Effector memory CD4-positive, alpha-beta T cell (primary cell): ENCODE measurements around the gene PVR.

Source experiments
- DNase-seq, 3 donors: peaks; one replicate each; pipeline ENCODE4 v3.0.0-alpha.2; 2020
- H3K27ac ChIP-seq: 2 replicates; pipeline ENCODE4 v1.7.0; 2013; ENCODE audit warnings: mild to moderate bottlenecking, low read length, moderate library complexity; ENCODE audit not compliant: insufficient read depth, poor library complexity, severe bottlenecking
- H3K27me3 ChIP-seq: replicated peaks from 2 replicates; pipeline ENCODE4 v1.7.0; 2013; ENCODE audit warnings: mild to moderate bottlenecking, low read length; ENCODE audit not compliant: insufficient read depth, control insufficient read depth, poor library complexity, severe bottlenecking
- H3K36me3 ChIP-seq: 2 replicates; pipeline ENCODE4 v1.7.0; 2013; ENCODE audit warnings: mild to moderate bottlenecking, low read length, moderate library complexity; ENCODE audit not compliant: control insufficient read depth, insufficient read depth
- H3K4me1 ChIP-seq: 2 replicates; pipeline ENCODE4 v1.7.0; 2013; ENCODE audit warnings: low read length, mild to moderate bottlenecking; ENCODE audit not compliant: control insufficient read depth, insufficient read depth, poor library complexity, severe bottlenecking
- H3K4me3 ChIP-seq: 2 replicates; pipeline ENCODE4 v1.7.0; 2013; ENCODE audit warnings: low read length, low read depth, mild to moderate bottlenecking; ENCODE audit not compliant: insufficient read depth, poor library complexity, severe bottlenecking
- H3K9me3 ChIP-seq: 2 replicates; pipeline ENCODE4 v1.7.0; 2013; ENCODE audit warnings: mild to moderate bottlenecking, low read length, moderate library complexity; ENCODE audit not compliant: control insufficient read depth

Gene PVR

GRCh38 chr19:44642377-44642776, 1.3 kb upstream of the PVR start:
- Histone ChIP-seq H3K9me3 (no peaks in the 10 kb centered on the region), H3K27ac (no peak overlapping the region), H3K27me3 (peaks cover 9% of the 10 kb centered on the region), H3K4me1 (no peaks in the 10 kb centered on the region), H3K36me3 (no peaks in the 10 kb centered on the region), H3K4me3 (no peak overlapping the region)
- DNase-seq, result no peak

DNA sequence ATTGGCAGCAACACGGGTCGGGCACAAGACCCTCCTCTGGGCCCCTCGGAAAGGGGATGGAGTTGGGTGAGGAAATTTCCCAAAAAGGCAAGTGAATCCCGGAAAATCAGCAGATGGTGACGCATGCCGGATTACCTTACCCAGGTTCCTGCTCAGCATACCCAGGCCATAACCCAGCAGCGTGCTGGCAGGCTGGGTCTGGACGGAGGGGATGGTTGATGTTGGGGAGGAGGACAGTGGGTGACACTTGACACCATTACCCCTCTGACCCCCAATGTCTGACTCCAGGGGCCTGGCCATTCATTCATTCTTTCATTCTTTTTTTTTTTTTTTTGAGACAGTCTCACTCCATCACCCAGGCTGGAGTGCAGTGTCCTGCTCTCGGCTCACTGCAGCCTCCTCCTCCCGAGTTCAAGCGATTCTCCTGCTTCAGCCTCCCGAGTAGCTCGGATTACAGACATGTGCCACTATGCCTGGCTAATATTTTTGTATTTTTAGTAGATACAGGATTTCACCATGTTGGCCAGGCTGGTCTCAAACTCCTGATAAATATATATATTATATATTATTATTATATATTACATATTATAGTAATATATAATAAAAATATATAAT, 799 bp downstream of the PVR start:
- H3K27ac ChIP-seq, result no peak overlapping the region
- no peak for DNase-seq
- no peaks in the 10 kb centered on the region for H3K9me3 ChIP-seq
- peak overlapping the region; percentile 51 for H3K4me3 ChIP-seq
- no peaks in the 10 kb centered on the region for H3K4me1 ChIP-seq
- H3K27me3 ChIP-seq, result peaks cover 9% of the 10 kb centered on the region
- no peaks in the 10 kb centered on the region for H3K36me3 ChIP-seq

DNA sequence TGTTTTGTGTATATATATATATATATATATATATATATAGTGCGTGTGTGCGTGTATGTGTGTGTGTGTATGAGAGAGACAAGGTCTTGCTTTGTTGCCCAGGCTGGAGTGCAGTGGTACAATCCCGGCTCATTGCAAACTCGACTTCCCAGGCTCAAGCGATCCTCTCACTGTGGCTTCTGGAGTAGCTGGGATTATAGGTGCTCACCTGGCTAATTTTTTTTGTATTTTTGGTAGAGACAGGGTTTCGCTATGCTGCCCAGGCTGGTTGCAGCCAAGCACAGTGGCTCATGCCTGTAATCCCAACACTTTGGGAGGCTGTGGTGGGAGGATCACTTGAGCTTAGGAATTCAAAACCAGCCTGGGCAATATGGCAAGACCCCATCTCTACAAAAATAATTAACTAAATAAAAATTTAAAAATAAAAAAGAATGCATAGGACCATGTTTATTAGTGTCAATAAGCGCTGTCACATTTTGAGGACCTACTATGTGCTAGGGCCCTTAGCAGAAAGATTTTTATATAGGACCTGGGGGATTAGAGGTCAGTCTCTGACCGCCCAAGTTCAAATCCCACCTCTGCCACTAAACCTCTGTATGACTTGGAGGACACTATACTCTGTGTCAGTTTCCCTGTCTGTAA, 1.8 kb downstream of the PVR start:
- H3K36me3 ChIP-seq, result no peaks in the 10 kb centered on the region
- H3K27me3 ChIP-seq, result peaks cover 9% of the 10 kb centered on the region
- no peak for DNase-seq
- H3K4me3 ChIP-seq, result no peak overlapping the region
- H3K9me3 ChIP-seq, result no peaks in the 10 kb centered on the region
- H3K4me1 ChIP-seq, result no peaks in the 10 kb centered on the region
- H3K27ac ChIP-seq, result no peak overlapping the region

DNA sequence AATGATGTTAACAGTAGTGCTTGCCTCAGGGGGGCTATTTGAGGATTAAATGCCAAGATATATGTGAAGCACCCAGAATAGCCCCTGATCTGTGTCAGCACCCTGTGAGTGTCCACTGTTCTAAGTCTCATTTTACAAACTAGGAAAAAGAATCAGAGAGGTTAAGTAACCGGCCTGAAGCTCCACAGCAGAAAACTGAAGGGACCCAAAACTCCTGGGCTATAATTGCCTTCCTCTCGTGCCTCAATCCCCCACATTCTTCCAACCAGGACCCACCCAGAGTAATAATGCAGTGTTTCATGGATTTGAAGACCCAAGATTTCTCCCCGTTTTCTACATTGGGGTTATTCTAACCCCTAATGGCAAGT, 2.3 kb downstream of the PVR start:
- H3K4me3 ChIP-seq, result no peak overlapping the region
- H3K36me3 ChIP-seq, result no peaks in the 10 kb centered on the region
- no peaks in the 10 kb centered on the region for H3K9me3 ChIP-seq
- peaks cover 9% of the 10 kb centered on the region for H3K27me3 ChIP-seq
- no peaks in the 10 kb centered on the region for H3K4me1 ChIP-seq
- H3K27ac ChIP-seq, result no peak overlapping the region
- no peak for DNase-seq

- no peaks in the 10 kb centered on the region for H3K36me3 ChIP-seq
- DNase-seq, result no peak
- peaks cover 9% of the 10 kb centered on the region for H3K27me3 ChIP-seq
- H3K4me3 ChIP-seq, result no peak overlapping the region
- no peak overlapping the region for H3K27ac ChIP-seq
- no peaks in the 10 kb centered on the region for H3K9me3 ChIP-seq
- no peaks in the 10 kb centered on the region for H3K4me1 ChIP-seq
These were observed 3.4 kb downstream of the PVR start for GRCh38 chr19:44647144-44647543.

GRCh38 chr19:44648631-44649251, 5.0 kb downstream of the PVR start:
- no peaks in the 10 kb centered on the region for H3K4me1 ChIP-seq
- no peak overlapping the region for H3K27ac ChIP-seq
- H3K9me3 ChIP-seq, result no peaks in the 10 kb centered on the region
- DNase-seq, result no peak
- H3K4me3 ChIP-seq, result no peak overlapping the region
- H3K36me3 ChIP-seq, result no peaks in the 10 kb centered on the region
- H3K27me3 ChIP-seq, result peaks cover 9% of the 10 kb centered on the region

GRCh38 chr19:44649578-44650145, 6.0 kb downstream of the PVR start:
- no peak overlapping the region for H3K4me3 ChIP-seq
- no peaks in the 10 kb centered on the region for H3K4me1 ChIP-seq
- no peaks in the 10 kb centered on the region for H3K36me3 ChIP-seq
- H3K27ac ChIP-seq, result no peak overlapping the region
- DNase-seq, result no peak
- peaks cover 9% of the 10 kb centered on the region for H3K27me3 ChIP-seq
- H3K9me3 ChIP-seq, result no peaks in the 10 kb centered on the region

- Histone ChIP-seq H3K9me3 (no peaks in the 10 kb centered on the region), H3K4me3 (no peak overlapping the region), H3K27ac (no peak overlapping the region), H3K27me3 (no peaks in the 10 kb centered on the region), H3K4me1 (no peaks in the 10 kb centered on the region), H3K36me3 (no peaks in the 10 kb centered on the region)
- DNase-seq, result no peak
These were observed 9.6 kb downstream of the PVR start for GRCh38 chr19:44653343-44653742.

DNA sequence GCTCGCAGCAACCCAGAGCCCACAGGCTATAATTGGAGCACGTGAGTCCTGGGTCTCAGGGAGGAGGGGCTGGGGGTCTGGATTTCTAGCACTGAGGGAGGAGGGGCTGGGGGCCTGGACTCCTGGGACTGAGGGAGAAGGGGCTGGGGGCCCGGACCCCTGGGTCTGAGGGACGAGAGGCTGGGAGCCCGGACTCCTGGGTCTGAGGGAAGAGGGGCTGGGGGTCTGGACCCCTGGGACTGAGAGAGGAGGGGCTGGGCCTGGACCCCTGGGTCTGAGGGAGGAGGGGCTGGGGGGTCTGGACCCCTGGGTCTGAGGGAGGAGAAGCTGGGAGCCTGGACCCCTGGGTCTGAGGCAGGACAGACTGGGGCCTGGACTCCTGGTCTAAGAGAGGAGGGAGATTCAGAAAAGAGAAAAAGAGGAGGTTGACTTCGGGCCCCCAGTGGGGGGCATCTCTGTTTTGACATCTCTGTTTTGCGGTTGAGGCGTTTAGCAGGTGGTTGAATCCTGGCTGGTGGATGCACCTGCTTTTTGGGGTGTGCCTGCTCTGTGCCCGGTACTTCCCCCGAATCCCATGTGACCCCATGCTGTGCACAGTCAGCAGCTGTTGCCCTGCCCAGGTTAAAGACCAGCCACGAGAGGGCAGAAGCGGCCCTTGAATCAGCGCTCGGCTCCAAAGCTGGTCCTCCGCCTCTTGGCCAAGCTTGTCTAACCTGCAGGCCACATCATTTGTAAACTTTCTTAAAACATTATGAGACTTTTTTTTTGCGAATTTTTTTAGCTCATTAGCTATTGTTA, 10.5 kb downstream of the PVR start:
- Histone ChIP-seq H3K27ac (no peak overlapping the region), H3K36me3 (no peaks in the 10 kb centered on the region), H3K4me3 (no peak overlapping the region), H3K27me3 (no peaks in the 10 kb centered on the region), H3K9me3 (no peaks in the 10 kb centered on the region), H3K4me1 (no peaks in the 10 kb centered on the region)
- DNase-seq, result peak; percentile 24 to 56 (median 41)
